K562 (cell line): ENCODE results near the gene MSRB3. TPM values are rescaled to one million over a fixed set of nuclear protein-coding genes. Genes with fewer than 3 reads are reported as not detected.

ENCODE experiments used
- ATAC-seq: fragments of 200-7000 bp; cut with Tn5 transposase; 3 replicates; pipeline ENCODE4 v1.9.1; 2020; ENCODE audit warnings: moderate library complexity
- BruUV-seq: library from RNA; stranded (reverse); fragments of 400-500 nt; replicated peaks from 2 replicates; lab custom pipeline; 2021; lab: Mats Ljungman, UMichigan
- CTCF ChIA-PET: fragments of 300-600 bp; formaldehyde crosslinking; extraction: SDS; loops from one replicate; lab custom pipeline; 2021; ENCODE audit warnings: low intra/inter-chr PET ratio; lab: Yijun Ruan, JAX
- POLR2A ChIA-PET: fragments of 300-600, 350-650 bp; sonication (Branson Sonifier 250); formaldehyde crosslinking; extraction: SDS; loops from one replicate; lab custom pipeline; 2021; ENCODE audit warnings: antibody characterized with exemption, inconsistent platforms; lab: Yijun Ruan, JAX
- DNase-seq, 4 experiments: peaks; one replicate each; pipeline versions ENCODE4 v3.0.0 to v3.0.0-alpha.2; 2011 to 2018; ENCODE audit warnings: low spot score in 3 of 4, mixed read lengths in 3 of 4; ENCODE audit errors: extremely low read depth in 1 of 4
- FAIRE-seq: peaks from 2 replicates; lab custom pipeline; 2011; peaks lifted over from hg19 to GRCh38; lab: Jason Lieb, UNC
- H2AFZ ChIP-seq: 2 replicates; pipeline ENCODE4 v1.6.0; 2011; ENCODE audit warnings: low read depth, low read length, control low read depth, inconsistent platforms
- H3K27ac ChIP-seq: fragments of 200-600 bp; 3 replicates; pipeline ENCODE4 v1.8.0; 2011; ENCODE audit warnings: low read depth, mild to moderate bottlenecking, control low read depth, inconsistent platforms, low read length, moderate library complexity, mixed read lengths; ENCODE audit errors: extremely low read depth
- H3K27me3 ChIP-seq, 2 experiments: fragments of 300-600 bp in 1 of 2; 2 replicates in 1 of 2; 3 replicates in 1 of 2; pipeline versions ENCODE4 v1.6.0 to v1.8.0; 2011; ENCODE audit warnings: inconsistent platforms in 2 of 2, low read length in 2 of 2, mild to moderate bottlenecking in 1 of 2, mixed read lengths in 1 of 2, moderate library complexity in 1 of 2; ENCODE audit not compliant: control insufficient read depth in 2 of 2, insufficient read depth in 2 of 2
- H3K36me3 ChIP-seq: fragments of 300-600 bp; 3 replicates; pipeline ENCODE4 v1.8.0; 2011; ENCODE audit warnings: mild to moderate bottlenecking, low read length, inconsistent platforms; ENCODE audit not compliant: control insufficient read depth, insufficient read depth
- H3K4me1 ChIP-seq, 2 experiments: fragments of 200-600 bp in 1 of 2; replicated peaks in 1 of 2; 2 replicates in 1 of 2; 3 replicates in 1 of 2; pipeline versions ENCODE4 v1.5.1 to v1.8.0; 2011; ENCODE audit warnings: inconsistent platforms in 2 of 2, low read length in 2 of 2, mild to moderate bottlenecking in 1 of 2, mixed read lengths in 1 of 2, moderate library complexity in 1 of 2; ENCODE audit not compliant: control insufficient read depth in 2 of 2, insufficient read depth in 2 of 2
- H3K4me2 ChIP-seq: 2 replicates; pipeline ENCODE4 v1.6.1; 2011; ENCODE audit warnings: low read length, control low read depth, inconsistent platforms, mixed read lengths; ENCODE audit not compliant: insufficient read depth
- H3K4me3 ChIP-seq: fragments of 200-600 bp; sonication (generic), shearing (Covaris generic); 2 replicates; pipeline ENCODE4 v1.5.1; 2016; ENCODE audit warnings: control low read depth, inconsistent platforms
- H3K79me2 ChIP-seq: fragments of 200-600 bp; 3 replicates; pipeline ENCODE4 v1.8.0; 2011; ENCODE audit warnings: low read length, inconsistent platforms; ENCODE audit not compliant: control insufficient read depth, insufficient read depth
- H3K9ac ChIP-seq, 2 experiments: 2 replicates each; pipeline versions ENCODE4 v1.6.0 to v1.6.1; 2011; ENCODE audit warnings: low read depth in 2 of 2, low read length in 2 of 2, control low read depth in 1 of 2, inconsistent platforms in 1 of 2, mild to moderate bottlenecking in 1 of 2, mixed read lengths in 1 of 2; ENCODE audit not compliant: insufficient read depth in 1 of 2
- H3K9me1 ChIP-seq: one replicate; pipeline ENCODE4 v1.6.0; 2011; ENCODE audit warnings: inconsistent platforms, mild to moderate bottlenecking, low read length, moderate library complexity; ENCODE audit not compliant: control insufficient read depth, insufficient read depth
- H3K9me3 ChIP-seq: replicated peaks from 2 replicates; pipeline ENCODE4 v1.5.1; 2011; ENCODE audit warnings: low read depth, low read length, inconsistent platforms; ENCODE audit not compliant: control insufficient read depth, insufficient read depth
- H4K20me1 ChIP-seq: replicated peaks from 2 replicates; pipeline ENCODE4 v1.6.1; 2011; ENCODE audit warnings: low read length, inconsistent platforms, mixed read lengths; ENCODE audit not compliant: control insufficient read depth, insufficient read depth
- GABPB2 ChIP-seq: fragments of 250-450 bp; sonication (Bioruptor Pico); conservative IDR thresholded peaks from 2 replicates; pipeline ENCODE4 v1.5.1; 2021; ENCODE audit warnings: mild to moderate bottlenecking
- KDM5B ChIP-seq: fragments of 200-600 bp; sonication (generic); IDR thresholded peaks from 2 replicates; pipeline ENCODE4 v1.6.1; 2012; ENCODE audit warnings: low read depth, mild to moderate bottlenecking, moderate library complexity, low read length, control low read depth, inconsistent platforms; ENCODE audit not compliant: insufficient replicate concordance
- PREB ChIP-seq: sonication (generic); formaldehyde crosslinking; IDR thresholded peaks from 2 replicates; pipeline ENCODE4 v1.8.1; 2023; ENCODE audit warnings: mild to moderate bottlenecking, missing genetic modification reagents
- SMC3 ChIP-seq: conservative IDR thresholded peaks from 2 replicates; pipeline ENCODE4 v1.6.1; 2011; ENCODE audit warnings: low read depth, low read length, improper control_type of control experiment; ENCODE audit not compliant: insufficient read depth
- SRSF1 ChIP-seq: fragments of 200-400 bp; formaldehyde crosslinking; IDR thresholded peaks from 2 replicates; pipeline ENCODE4 v1.6.1; 2017; ENCODE audit warnings: mild to moderate bottlenecking, low read depth, low read length, moderate library complexity
- TAF7 ChIP-seq: fragments of 450-650 bp; IDR thresholded peaks from 2 replicates; pipeline ENCODE4 v1.6.1; 2016; ENCODE audit warnings: missing genetic modification characterization, missing compliant biosample characterization
- TFAM ChIP-seq: fragments of 250-450 bp; sonication (Bioruptor Pico); conservative IDR thresholded peaks from 2 replicates; pipeline ENCODE4 v1.5.0; 2021; ENCODE audit warnings: mild to moderate bottlenecking, moderate library complexity
- USF1 ChIP-seq: sonication (generic); formaldehyde crosslinking; IDR thresholded peaks from 2 replicates; pipeline ENCODE4 v1.9.0; 2022; ENCODE audit warnings: mild to moderate bottlenecking, missing genetic modification reagents
- ZBTB43 ChIP-seq: sonication (generic); formaldehyde crosslinking; IDR thresholded peaks from 2 replicates; pipeline ENCODE4 v1.8.0; 2023; ENCODE audit warnings: mild to moderate bottlenecking, missing genetic modification reagents
- ZMIZ1 ChIP-seq, 2 experiments: fragments of 150-350 bp in 1 of 2; IDR thresholded peaks; 2 replicates each; pipeline ENCODE4 v1.6.1; 2012 to 2016; ENCODE audit warnings: low read depth in 2 of 2, low read length in 2 of 2, mild to moderate bottlenecking in 1 of 2, moderate library complexity in 1 of 2
- ZNF140 ChIP-seq: fragments of 250-450 bp; sonication (Bioruptor Pico); IDR thresholded peaks from 2 replicates; pipeline ENCODE4 v1.8.0; 2021; ENCODE audit warnings: moderate library complexity, mild to moderate bottlenecking, inconsistent platforms
- ZNF143 ChIP-seq: sonication (generic); formaldehyde crosslinking; IDR thresholded peaks from 2 replicates; pipeline ENCODE4 v1.9.0; 2022; ENCODE audit warnings: mild to moderate bottlenecking, missing genetic modification reagents
- ZNF507 ChIP-seq: conservative IDR thresholded peaks from 2 replicates; pipeline ENCODE4 v1.6.1; 2017; ENCODE audit warnings: missing genetic modification characterization, missing compliant biosample characterization
- ZNF511 ChIP-seq: sonication (generic); formaldehyde crosslinking; IDR thresholded peaks from 2 replicates; pipeline ENCODE4 v1.8.0; 2022; ENCODE audit warnings: mild to moderate bottlenecking, missing genetic modification reagents
- ZNF583 ChIP-seq: fragments of 250-450 bp; sonication (Bioruptor Pico); IDR thresholded peaks from 2 replicates; pipeline ENCODE4 v1.4.0; 2020
- ZNF75A ChIP-seq: fragments of 450-650 bp; formaldehyde crosslinking; IDR thresholded peaks from 2 replicates; pipeline ENCODE4 v1.4.0; 2020; ENCODE audit warnings: mild to moderate bottlenecking
- ZNF76 ChIP-seq: fragments of 250-450 bp; sonication (Bioruptor Pico); IDR thresholded peaks from 2 replicates; pipeline ENCODE4 v1.4.0; 2020; ENCODE audit warnings: mild to moderate bottlenecking, moderate library complexity, borderline replicate concordance
- WGBS: fragments of 100-300 bp; shearing (Covaris generic); methylation state at CpG from one replicate; pipeline ENCODE4 v1.1.6; 2016; ENCODE audit warnings: low coverage, mixed read lengths; ENCODE audit not compliant: insufficient coverage; ENCODE audit errors: missing lambda C conversion rate; 5-methylcytosine and 5-hydroxymethylcytosine counted together
- in situ Hi-C: fragments of 300-500 bp; cut with MboI; formaldehyde crosslinking; loops from 4 replicates; pipeline ENCODE4 v1.15.0; 2018; ENCODE audit warnings: inconsistent platforms, mixed read lengths
- intact Hi-C: fragments of 100-400 bp; cut with micrococcal nuclease; formaldehyde crosslinking; loops from 2 replicates; pipeline ENCODE4 v1.14.2; 2022
- polyA plus RNA-seq, 8 experiments: library from polyadenylated mRNA; depleted of rRNA in 4 of 8; stranded (reverse) in 5 of 8; unstranded in 3 of 8; fragments of >200 nt; fragmentation: Nextera tagmentation in 2 of 8; fragmentation: Illumina TruSeq in 1 of 8; extraction: Ambion mirVana in 2 of 8; extraction: Trizol in 1 of 8; gene quantifications; 2 replicates each; pipeline versions ENCODE4 v1.2.1 to v1.2.3, GENCODE V29; 2011 to 2014; ENCODE audit warnings: inconsistent platforms in 1 of 8, missing spikeins in 1 of 8
- total RNA-seq, 7 experiments: library from RNA; depleted of rRNA in 6 of 7; stranded (reverse); fragments of >200 nt in 6 of 7; fragmentation: Illumina TruSeq in 2 of 7; extraction: Trizol in 2 of 7; gene quantifications; 2 replicates each; pipeline versions ENCODE4 v1.2.1 to v1.2.3, GENCODE V29; 2011 to 2021; ENCODE audit warnings: low replicate concordance in 1 of 7

Gene MSRB3
- total and polyA plus RNA-seq, 9 of the 15 experiments (the other 6 are each of a cell fraction or from before 2014, with no cell fraction given): 0.04 TPM; not detected in 8

- in situ Hi-C loops (no loop called here), intact Hi-C loops (no loop called here)
- Histone ChIP-seq H3K79me2 (no peaks in the 10 kb centered on the region), H3K36me3 (no peaks in the 10 kb centered on the region), H3K27ac (no peak overlapping the region), H3K4me2 (no peak overlapping the region), H3K4me1 (no peaks in the 10 kb centered on the region), H3K27me3 (peaks cover 2 to 8% of the 10 kb centered on the region in 2 experiments; a peak in 3 of 5 replicates), H3K4me3 (no peak overlapping the region), H3K9me3 (no peaks in the 10 kb centered on the region), H2AFZ (no peak overlapping the region), H3K9me1 (no peaks in the 10 kb centered on the region), H4K20me1 (no peaks in the 10 kb centered on the region), H3K9ac (no peak overlapping the region)
- FAIRE-seq (no peak), ATAC-seq (no peak), DNase-seq (no peak)
- 0% methylated on average over 3 of the region's 3 CpGs for WGBS
- ChIA-PET CTCF (no interaction called here), POLR2A (no interaction called here)
- BruUV-seq: no TSS peak
- TF ChIP-seq TFAM (CRISPR knock-in tag) (no peak), KDM5B (no peak), ZNF583 (CRISPR knock-in tag) (no peak), ZNF75A (CRISPR knock-in tag) (no peak), USF1 (CRISPR knock-in tag) (no peak), SRSF1 (no peak), ZNF507 (tag) (no peak), PREB (no peak), ZNF76 (CRISPR knock-in tag) (no peak), GABPB2 (CRISPR knock-in tag) (no peak), ZBTB43 (CRISPR knock-in tag) (no peak), ZNF511 (CRISPR knock-in tag) (no peak), ZNF143 (CRISPR knock-in tag) (no peak), TAF7 (no peak), SMC3 (no peak), ZNF140 (CRISPR knock-in tag) (no peak), ZMIZ1 (IDR thresholded peaks at IDR 0.05; ENCODE audit: low read depth in 2 of 2, low read length in 2 of 2) (no peak)
These were observed 51.8 kb downstream of the MSRB3 start for GRCh38 chr12:65330331-65330730.
